HL-60/S4 treated with retinoic acid at 250 ng/mL for 4 days and 3 days (cell line): ENCODE data around the gene PDE4DIP.
"Not testable (repeated sequence)": the region's sequence is repeated elsewhere in the genome, so short reads cannot be mapped to it uniquely, and the experiment has no call there.

Experiments
- in situ Hi-C: fragments of 300-500 bp; cut with MboI; formaldehyde crosslinking; loops from 2 replicates; pipeline ENCODE4 v1.7.0; 2022; ENCODE audit warnings: low sequenced_read_pairs

PDE4DIP gene

DNA sequence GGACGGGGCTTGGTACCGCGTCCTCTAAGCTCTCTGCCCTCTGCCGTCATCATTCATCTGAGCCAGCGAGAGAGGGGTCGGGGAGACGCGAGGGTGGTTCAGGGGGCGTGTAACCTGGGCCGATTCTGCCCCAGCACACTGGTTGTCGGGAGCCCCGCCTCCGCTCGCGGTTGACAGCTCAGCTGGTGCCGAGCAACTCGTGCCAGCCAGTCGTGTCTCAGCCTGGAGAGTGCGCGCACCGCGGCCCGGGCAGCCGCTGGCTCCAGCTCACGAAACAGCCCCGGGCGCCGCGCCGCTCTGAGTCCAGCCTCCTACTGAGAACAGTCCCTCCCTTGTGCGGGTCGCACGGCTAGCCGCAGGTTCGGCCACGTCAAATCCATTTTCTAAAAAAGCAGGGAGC, at the start of gene PDE4DIP:
Gene PDE4DIP, plus strand, starts transcription at position 209 of the 400 bp plus-strand sequence. CDS start 347 bp downstream, outside the sequence.
- in situ Hi-C loops: not testable (repeated sequence)

DNA sequence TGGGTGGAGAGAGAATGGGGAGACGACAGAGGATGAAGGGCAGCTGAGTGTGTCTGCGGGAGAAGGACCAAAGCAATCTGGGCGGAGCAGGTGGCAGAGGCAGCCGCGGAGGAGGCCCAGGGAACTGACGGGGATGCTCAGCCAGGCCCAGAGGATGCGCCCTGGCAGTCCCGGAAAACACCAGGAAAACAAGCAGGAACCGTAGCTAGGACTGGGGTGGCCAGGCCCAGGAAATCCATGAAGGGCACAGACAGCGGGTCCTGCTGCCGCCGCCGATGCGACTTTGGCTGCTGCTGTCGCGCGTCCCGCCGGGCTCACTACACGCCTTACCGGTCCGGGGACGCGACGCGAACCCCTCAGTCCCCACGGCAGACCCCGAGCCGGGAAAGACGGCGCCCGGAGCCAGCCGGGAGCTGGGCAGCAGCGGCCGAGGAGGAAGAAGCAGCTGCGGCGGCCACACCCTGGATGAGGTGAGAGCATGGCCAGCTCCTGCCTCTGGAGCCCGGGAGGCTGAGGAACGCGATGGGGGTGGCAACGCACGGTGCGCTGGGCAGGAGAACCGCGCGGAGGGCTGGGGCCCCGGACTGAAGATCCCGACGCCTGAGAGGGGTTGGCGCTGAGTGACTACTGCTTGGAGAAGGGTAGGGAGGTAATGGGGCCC, 35.8 kb upstream of the PDE4DIP start:
- in situ Hi-C loops: not testable (repeated sequence)

DNA sequence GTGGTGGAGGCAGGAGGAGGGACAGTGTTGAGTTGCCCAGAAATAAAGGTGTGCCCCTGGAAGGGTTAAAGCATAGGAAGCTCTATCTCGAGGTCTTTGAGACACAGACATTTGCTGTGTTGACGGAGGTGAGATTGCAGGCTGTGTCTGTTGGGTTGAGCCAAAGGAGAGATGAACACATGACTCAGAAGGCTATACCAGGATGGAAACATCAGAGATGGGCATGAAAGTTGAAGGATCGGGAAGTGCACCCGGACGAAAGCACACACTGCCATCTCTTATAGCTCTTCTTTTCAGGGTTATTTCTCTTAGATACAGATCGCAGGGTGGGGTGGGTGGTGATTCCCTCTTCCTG, 35.3 kb upstream of the PDE4DIP start:
- in situ Hi-C loops: not testable (repeated sequence)

DNA sequence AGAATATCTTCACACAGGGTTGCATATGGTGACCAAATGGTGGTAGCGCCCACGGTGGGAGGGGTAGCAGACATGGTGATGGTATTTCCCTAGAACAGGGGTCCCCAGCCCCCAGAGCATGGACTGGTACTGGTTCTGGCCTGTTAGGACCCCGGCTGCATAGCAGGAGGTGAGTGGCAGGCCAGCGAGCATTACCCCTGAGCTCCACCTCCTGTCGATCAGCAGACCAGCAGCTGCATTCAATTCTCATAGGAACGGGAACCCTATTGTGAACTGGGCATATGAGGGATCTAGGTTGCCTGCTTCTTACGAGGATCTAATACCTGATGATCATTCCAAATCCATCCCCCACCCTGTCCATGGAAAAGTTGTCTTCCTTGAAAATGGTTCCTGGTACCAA, 22.0 kb upstream of the PDE4DIP start:
- in situ Hi-C loops: not testable (repeated sequence)

DNA sequence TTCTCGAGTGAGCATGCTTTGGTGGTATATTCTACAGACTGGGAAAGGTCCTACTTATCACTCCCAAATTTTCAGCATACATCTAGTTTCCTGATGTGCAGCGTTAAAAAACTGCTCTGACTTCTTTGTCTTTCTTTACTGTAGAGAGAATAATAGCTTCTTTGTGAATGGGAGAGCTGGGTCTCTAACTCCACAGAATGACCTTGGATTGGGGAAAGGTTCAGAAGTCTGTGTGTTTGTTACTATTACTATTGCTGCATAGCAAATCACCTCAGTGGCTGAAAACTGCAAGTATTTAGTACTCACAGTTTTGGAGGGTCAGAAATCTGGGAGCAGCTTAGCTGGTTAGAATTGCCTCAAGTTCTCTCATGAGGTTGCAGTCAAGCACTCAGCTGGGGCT, 20.4 kb upstream of the PDE4DIP start:
- in situ Hi-C loops: not testable (repeated sequence)

DNA sequence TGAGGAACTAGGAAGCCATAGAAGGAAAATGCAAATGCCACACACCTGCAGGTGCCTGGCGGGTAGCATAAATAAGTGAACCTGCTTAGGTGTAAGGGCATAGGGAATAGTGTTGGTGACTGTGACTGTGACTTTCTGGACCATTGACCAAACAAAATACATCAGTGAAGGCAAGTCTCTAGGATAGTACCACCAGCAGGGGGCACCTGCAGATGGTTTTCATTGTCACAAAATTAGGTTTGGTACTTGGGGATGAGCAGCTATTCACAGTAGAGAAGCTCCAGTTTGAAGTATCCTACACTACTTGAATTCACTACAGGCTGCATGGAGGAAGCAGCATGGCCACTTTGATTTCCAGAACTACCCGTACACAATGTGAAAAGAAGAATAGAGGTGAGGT, 19.2 kb upstream of the PDE4DIP start:
- in situ Hi-C loops: not testable (repeated sequence)

DNA sequence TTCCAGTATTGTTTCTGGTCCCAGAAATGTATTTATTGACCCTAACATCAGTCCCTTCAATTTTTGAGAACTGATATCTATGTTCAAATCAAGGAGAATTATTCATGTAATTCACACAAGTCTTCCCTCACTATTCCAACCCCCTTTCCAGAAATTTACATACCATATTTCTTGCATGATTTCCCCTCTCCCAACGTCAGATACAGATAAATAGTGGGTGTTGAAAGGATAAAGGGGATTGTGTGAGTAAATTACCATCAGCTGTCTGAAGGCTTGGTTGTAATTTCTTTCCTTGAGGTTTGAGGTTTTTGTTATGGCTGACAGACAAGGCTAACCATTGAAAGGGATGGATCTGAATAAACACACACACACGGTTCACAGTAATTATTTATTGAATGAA, 15.7 kb upstream of the PDE4DIP start:
- in situ Hi-C loops: not testable (repeated sequence)

DNA sequence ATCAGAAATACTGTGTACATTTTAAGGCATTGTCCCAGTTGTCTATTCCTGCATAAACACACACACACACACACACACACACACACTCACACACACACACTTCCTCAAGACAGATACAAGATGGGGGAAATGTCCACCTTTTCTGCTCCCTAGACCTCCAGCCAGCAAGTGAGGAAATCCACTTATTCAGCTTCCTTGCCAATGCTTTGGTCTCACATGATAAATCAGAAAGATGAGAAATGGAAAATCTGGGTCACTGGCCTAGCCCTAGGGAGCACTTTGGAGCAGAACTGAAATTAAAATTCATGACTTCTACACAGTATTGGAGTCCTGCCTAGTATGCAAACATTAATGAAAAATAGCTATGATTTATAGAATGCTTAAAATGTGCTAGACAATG, 15.3 kb upstream of the PDE4DIP start:
- in situ Hi-C loops: not testable (repeated sequence)

DNA sequence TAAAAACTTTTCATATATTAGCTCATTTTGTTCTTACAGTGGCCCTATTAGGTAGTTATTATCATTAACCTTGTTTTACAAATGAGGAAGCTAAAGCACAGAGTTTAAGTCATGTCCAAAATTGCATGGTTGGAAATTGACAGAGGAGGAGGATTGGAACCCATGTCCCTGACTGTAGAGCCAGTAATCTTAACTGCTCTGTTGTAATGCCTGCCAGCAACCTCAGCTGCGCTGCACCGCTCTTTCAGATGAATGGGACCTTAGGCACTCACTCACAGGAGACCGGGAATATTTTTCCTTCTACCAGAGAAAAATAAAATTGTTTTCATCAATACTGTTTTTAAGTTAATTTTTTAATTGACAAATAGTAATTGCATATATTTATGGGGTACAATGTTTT, 14.9 kb upstream of the PDE4DIP start:
- in situ Hi-C loops: not testable (repeated sequence)

DNA sequence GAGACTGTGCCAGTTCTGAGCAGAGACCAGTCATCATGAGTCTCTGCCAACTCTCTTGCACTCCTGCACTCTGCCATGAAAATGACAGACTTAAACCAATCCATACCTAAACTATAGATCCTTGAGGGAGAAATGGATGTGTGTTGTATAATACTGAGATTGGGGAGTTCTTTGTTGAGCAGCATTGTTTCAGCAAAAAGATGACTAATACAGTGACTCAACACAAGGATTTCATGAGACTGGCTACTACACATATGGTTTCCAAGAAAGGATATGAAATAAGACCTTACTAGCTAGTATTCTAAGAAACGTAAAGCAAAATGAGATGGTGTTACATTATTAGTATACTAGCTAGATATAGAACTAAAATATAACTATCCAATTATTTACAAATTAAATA, 3.0 kb upstream of the PDE4DIP start:
- in situ Hi-C loops: not testable (repeated sequence)

DNA sequence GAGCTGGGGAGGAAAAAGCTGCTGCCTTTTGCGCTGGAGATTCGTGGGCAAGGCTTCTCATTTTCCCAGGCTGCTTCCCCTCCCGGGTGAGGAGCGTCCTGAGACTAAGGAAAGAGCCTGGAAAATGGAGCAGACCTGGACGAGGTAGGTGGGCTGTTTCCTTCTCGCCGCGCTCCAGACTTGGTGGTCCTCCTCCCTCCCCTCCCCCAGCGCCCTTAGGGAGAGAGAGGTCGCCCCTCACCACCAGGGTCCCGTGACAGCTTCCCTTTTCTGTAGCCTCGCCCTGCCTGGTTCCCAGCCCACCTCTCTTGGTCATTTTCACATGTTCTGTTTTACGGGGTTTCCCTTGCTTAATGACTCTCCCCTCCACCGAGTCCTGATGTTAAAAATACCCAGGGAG, 423 bp downstream of the PDE4DIP start:
- in situ Hi-C loops: not testable (repeated sequence)

DNA sequence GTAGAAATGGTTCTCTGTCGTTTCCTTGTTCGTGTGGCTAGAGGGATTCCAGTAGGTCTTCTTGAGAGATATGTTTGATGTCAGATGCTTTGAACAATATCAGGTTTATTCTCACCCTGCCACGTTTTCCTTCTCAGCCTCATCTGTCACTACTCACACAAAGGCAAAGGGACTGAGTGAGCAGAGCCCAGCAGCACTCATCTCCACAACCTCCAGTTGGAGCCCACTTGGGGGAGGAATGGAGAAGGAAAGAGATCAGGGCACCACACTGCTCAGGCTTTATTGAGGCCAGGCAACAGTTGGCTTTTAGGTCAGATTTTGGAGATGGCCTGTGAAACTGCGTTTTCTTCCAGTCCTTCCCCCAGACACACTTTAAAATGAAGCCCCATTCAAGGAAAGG, 840 bp downstream of the PDE4DIP start:
- in situ Hi-C loops: not testable (repeated sequence)

DNA sequence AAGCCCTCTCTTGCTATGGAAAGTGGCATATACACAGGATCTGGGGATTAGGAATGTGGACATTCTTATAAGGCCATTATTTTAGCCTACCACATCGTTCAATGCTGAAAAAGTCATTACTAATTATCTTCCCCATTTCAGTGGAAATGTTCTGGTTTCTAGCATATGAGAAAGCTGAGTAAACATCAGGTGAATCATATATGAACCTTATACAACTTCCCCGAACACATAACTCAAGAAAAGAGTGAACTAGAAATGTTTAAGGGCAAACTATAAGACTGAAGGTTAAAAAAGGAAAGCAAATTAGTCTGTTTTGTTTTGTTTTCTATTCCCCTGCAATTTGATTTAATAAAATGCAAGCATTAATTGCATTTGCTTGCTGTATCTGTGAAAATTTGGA, 6.1 kb downstream of the PDE4DIP start:
- in situ Hi-C loops: not testable (repeated sequence)

DNA sequence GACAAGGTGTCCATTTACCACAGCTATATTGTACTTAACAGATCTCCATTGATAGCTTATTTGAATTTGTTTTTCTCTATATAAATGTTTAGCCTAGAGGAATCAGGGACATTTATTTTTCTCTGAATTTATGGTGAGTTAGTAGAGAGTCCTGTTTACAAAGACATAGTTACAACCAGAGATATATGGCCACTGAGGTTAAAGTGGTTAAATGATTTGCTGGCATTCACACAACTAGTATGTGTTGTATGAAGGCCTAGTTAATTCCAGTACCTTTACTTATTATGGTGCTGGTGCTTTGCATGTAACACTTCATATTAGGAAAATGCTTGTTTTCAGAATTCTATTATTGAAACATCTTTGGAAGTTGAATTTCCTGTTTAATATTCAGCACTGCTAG, 6.6 kb downstream of the PDE4DIP start:
- in situ Hi-C loops: not testable (repeated sequence)

DNA sequence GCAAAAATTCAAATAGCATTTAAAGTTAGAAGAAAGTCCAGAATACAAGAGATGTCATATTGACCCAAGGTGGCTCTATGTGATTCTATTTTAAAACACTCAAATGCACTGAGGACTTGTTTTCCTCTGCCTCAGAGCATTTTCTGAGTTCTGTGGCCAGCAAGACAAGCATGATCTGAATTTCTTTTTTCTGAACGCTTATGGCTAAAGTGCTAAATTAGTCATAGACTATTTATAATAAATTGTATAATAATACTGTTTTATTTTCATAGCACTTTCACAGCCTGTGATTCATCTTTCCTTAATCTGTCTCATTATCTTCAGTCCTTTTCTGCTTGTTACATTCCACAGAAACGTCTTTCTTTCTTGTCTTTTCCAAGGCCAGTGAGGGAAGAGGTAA, 7.5 kb downstream of the PDE4DIP start:
- in situ Hi-C loops: not testable (repeated sequence)

DNA sequence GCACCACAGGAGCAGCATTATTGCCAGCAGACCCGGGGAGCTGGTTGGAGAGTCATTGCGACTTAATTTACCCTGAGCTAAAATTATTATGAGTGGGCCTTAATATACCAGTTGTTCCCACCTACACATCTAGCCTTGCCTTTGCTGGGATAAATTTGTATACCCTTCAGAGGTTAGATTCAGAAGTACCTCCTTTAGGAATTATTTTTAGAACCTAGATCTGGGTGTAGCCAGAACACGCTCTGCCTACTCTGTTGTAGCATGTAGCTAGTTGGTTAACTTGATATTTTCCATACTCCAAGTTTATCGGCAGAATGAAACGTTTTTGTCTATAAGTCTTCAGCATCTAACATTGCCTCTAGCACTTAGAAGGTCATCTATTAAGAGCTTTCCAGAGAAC, 9.1 kb downstream of the PDE4DIP start:
- in situ Hi-C loops: not testable (repeated sequence)

DNA sequence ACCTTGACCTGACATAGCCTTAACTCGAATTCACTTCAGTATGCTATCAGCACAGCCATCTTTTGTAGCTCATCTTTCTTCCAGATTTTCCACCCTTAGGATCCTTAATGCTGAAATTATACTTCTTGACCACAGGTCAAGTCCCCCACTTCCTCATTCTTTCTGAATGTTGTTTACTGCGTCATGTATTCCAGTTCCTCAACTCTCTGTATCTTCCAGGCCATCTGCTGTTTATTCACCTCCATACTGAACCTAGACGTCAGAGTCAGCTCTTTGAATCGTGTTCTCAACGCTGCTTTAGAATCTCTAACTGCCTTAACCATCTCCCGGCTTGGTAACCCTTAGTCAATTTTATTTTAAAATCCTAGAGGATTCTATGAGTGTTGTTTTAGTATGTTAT, 9.8 kb downstream of the PDE4DIP start:
- in situ Hi-C loops: not testable (repeated sequence)

DNA sequence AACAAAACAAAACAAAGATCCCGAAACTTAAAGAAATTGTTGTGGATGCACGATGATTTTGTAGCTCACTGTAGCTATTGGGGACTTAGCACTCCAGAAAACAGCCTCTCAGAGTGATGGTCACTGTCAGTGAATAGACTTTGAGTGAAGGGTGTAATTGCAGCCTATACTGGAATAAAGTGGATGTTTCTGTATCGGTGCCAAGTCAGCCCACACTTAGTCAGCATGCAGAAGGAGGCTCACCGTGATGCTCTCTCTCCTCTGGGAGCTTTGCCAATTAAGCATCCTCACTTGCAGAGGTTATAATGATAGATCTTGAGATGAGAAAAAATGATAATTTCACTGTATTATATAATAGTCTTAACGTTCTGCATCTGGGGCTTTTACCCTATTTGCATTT, 11.1 kb downstream of the PDE4DIP start:
- in situ Hi-C loops: not testable (repeated sequence)

DNA sequence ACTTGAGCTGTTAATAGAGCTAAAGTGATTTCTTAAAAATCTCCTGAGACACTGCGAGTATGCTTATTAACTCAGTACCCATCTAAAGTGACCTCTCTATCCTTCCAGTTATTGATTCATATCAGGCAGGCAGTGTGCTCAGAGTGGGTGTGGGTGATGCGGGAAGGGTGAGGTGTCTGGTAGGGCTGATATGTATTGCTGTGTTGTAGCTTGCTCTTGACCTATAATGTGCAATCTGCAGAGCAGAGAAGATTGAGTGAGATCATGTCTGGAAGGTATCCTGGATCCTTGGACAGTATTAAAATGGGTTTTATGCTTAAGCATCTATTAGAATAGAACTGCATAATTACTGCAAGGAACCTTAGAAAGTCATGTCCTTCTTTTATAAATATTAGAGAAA, 15.8 kb downstream of the PDE4DIP start:
- in situ Hi-C loops: not testable (repeated sequence)

DNA sequence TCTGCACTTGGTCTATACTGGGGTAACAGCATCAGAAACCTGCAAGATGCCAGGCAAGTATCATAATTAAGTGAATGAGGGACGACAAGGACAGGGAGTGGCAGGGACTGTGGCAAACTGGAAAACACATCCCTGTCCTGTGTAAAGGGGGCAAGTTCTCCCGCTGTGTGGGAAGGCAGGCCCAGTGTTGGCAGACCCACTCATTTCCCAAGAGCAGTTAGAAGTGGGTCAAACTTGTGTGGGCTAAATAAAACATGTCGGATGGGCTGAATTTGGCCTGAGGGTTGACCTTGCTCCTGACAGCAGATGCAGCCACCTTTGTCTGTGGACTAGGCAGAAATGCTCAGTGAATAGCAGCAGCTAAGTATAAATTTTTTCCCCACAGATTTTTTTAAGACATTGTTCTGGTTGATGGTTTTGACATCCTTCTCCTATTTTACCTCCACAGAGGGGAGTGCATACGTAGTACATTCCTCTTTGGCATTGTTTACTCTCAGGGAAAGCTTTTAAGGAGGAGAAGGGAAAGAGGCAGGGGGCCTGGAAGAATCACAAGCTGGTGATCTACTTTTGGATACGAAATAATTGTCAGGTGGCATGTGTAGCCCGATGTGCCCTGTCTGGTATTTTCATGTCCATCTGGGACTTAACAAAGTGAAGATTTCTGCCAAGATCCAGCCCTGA, 16.5 kb downstream of the PDE4DIP start:
- in situ Hi-C loops: not testable (repeated sequence)

DNA sequence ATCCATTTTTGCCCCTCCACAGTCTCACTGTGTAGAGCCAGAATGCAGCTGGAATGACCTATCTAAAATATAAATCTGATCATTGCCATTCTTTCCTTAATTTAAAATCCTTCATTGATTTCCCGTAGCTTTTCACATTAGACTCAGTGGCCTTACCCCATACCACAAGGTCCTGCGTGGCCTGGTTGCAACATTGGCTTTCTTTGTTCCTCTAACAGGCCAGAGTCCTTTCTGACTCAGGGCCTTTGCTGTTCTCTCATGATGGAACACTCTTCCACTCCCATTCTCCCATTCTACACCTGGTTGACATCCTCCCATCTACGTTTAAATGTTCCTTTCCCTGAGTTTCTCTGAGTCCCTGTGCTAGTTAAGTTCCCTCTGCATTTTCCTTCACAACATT, 18.4 kb downstream of the PDE4DIP start:
- in situ Hi-C loops: not testable (repeated sequence)

DNA sequence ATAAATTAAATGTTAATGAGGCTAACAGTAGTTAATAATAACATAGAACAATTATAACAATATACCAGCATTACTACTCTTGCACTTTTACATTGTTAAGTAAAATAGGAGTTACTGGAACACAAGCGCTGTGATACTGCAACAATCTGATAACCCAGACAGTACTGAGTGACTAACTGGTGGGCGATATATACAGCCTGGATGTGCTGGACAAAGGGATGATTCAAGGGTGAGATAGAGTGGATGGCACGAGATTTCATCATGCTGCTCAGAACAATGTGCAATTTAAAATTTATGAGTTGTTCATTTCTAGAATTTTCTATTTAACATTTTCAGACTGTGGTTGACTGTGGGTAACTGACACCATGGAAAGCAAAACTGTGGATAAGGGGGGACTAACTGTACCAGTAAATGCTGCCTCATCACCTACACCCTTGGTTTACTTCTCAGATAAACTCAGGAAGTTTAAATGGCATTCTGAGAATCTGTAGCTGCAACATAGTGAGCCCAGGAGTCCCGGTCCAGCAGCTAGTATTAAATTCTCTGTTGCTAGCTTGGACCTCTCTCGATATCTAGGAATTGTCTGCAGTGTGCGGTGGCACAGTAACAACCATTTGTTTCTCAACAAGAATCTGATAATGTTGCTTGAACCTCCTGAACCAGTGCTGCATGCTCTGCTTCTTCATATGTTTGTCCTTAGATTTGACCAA, 24.9 kb downstream of the PDE4DIP start:
- in situ Hi-C loops: not testable (repeated sequence)
